Left forelimb (tissue), 1 donor: ENCODE measurements around the gene FLRT3.

Experiments
- DNase-seq: peaks from one replicate; pipeline ENCODE4 v3.0.0-alpha.2; 2018; ENCODE audit warnings: low spot score

The FLRT3 gene

DNA sequence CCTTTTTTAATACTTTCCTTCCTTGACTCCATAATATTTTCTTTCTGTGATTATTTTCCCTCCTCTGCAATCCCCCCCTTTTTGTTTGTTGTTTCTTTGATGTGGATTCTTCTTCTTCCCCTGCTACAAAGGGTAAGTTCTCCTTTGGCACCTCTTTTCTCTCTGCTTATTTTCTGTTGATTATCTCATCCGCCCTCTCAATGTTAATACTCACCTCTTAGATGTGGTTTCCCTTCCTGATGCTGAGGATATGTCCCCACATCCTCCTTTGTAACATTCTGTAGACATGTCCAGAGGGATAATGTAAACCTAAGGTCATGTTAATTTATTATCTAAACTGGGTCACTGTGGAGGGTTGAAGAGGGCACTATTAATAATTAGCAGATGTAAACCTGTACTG lies 17.7 kb downstream of the FLRT3 start:
- no peak for DNase-seq

DNA sequence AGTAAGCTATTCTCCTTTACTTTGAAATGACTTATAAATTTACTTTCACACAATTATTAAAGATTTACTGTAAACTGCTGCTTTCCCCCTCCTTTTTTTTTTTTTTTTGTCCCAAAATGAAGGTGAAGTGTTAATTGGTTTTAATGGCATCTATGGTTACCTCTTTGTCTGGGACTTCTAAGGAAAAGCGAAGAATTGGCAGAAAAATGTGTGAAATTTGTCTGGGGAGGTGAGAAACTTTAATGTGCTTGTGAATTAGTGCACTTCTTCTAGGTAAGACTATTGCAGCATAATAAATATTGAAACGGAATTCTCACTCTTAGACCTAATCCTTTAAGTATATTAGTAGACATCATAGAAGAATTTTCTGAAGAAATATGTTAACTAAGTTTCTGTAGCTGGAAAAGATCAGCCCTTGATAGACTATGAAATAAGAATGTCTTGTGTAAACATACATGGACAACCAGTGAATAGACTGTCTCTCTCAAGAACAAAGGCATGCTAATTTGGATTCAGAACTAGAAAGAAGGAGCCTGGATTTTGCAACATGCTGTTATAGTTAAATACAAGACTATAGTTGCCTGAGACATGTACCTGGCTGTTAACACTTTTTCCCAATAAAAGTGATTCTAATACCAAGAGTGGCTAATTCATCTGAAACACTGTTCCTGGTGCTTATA lies 23.9 kb downstream of the FLRT3 start:
- no peak for DNase-seq

DNA sequence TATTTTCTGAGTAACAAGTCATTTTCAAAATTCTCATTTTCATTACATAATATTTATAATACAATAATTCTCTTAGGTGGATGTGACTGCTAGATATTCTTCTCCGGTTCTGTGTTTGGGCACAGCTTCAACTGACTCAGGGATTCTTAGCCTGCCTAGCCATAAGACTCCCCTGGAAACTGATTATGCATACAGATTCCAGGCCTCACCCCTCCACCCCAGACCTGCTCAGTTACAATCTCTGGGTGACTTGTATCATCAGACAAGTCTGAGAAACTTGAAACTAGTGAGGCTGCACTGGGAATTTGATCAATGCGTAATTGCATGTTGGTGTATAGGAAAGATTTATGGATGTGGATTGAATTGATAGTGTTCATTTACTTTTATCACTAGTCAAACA lies 25.4 kb downstream of the FLRT3 start:
- DNase-seq, result no peak

DNA sequence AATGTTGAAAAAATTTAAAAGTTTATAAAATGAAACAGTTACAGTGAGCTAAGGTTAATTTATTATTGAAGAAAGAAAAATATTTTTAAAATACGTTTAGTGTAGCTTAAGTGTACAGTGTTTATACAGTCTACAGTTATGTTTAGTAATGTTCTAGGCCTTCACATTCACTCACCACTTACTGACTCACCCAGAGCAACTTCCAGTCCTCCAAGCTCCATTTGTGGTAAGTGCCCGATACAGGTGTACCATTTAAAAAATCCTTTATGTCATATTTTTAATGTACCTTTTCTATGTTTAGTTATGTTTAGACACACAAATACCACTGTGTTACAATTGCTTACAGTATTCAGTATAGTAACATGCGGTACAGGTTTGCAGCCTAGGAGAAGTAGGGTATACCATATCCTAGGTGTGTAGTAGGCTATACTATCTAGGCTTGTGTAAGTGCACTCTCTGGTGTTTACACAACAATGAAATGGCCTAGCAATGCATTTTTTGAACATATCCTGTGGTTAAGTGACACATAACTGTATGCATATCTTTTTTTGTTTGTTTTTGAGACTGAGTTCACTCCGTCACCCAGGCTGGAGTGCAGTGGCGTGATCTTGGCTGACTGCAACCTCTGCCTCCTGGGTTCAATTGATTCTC lies 26.3 kb downstream of the FLRT3 start:
- no peak for DNase-seq

DNA sequence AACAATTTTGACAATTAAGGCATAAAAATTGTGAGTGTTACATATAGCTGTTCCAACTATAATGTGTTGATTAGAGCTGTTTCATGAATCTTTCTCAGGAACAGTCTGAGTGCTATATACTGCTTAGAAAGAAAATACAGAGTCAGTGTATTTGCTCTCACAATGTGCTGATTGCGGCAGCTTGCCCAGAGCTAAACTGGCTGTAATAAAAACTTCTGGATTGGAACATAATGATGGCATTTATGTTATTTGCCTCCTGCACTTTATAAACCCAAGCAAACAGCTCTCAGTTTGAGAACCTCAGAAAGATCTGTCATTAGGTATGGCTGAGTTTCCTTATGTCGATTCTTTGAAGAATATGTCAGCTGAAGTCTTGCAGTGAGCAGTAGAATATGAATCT lies 29.5 kb downstream of the FLRT3 start:
- DNase-seq, result no peak

DNA sequence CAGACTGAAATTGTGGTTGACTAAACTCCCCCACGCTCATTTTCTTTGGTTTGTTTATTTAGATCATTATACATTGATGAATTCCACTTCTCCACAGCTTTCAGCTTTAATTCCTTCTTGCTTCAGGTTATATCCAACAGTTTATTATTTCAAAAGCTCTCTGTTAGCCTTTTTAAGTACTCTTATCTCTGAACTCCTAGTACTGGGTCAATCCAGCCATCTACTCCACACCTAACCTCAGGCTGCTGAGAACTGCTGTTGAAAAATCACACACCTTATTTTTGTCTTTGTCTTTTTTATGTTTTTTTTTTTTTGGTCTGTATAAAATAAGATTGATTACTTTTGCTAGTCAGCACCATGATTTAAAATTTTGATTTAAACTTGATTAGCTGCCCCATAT lies 32.9 kb downstream of the FLRT3 start:
- DNase-seq, result no peak

DNA sequence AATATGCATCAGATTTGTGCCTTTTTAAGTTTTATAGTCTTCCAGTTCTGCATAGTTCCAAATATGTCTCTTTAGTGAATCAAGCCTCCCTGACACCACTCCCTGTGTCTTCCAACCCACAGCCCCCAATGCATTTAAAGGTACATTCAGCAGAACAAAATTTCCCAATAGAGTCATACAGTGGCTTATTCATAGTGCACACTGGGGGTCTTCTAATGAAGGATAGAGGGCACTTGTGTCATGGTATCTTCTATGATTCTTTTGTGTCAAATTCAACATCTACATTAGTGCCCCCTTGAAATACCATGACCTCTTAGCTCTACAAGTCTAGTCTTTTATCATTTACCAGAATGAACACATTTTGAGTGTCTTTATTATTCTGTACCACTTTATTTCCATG lies 33.8 kb downstream of the FLRT3 start:
- DNase-seq, result no peak

DNA sequence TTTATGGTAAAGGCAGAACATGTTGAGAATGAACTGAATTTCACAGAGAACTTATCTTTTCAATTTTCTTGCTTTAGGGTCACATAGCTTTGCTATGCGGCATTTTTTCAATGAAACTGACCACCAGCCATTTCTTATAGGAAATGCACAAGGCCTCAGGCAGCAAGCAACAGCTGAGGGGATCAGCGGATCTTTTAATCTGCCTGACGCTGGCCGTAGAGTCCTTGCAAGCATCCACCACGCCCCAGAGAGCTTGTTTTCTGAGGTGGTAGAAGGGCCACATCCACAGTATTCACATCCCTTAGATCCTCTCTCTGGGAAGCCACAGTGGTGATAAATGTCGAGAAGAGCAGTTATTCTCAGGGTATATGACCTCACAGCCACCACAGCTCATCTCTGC lies 34.3 kb downstream of the FLRT3 start:
- no peak for DNase-seq

DNA sequence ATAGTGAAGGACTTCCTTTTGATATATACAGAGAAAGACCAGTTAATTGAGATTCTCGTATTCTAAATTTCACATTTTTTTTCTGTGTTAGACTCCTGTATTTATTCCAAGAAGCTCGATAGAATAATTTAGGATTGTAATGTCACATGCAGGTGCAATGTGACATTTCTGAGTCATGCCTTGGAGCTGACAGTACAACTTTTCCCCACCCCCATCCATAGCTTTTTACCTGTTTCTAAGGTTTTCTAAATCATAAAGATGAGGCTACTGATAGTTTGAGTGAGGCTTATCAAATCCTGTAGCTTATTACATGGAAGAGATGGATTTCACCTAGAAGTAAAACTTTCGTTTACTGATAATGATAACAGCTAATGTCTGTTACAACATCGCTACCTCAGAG lies 37.6 kb downstream of the FLRT3 start:
- DNase-seq, result no peak

DNA sequence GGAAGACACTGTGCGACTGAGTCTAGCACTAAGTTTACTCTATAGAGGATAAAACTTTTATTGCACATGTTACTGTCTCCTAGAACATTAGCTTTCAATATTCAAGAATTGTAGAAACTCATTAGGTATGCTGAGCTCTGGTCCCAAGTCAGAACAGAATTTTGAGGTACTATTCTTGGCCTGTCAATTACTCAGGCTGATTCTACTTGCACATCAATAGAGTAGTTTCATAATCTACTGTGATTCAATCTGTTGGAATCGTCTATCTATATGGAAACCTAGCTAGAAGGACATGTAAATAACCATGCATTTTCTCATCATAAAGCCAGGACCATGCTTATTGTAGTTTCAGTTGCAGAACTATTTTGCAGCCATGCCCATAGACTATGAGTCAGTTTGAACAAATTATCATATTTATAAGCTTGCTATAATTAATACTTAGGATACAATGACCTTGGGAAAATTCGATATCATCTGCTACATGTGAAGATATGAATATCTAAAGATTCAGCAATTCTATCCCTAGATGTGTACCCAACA lies 41.6 kb downstream of the FLRT3 start:
- DNase-seq, result no peak

DNA sequence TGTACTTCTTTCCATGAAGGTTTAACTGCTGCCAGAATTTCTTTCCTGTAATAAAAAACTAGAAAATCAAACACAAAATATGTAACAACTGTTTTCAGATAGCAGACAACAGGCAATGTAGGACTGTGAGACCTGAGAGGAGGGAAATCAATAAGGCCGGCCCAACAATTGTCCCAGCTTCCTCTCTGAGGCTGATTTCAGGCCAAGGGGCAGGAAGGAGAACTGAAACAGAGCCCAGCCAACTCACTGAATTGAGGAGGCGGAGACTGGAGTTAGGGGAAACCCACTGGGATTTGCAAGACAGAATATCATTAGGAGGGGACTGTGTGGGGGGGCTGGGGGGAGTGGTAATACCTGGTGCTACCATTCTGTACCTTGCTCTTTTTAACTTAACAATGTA lies 42.2 kb downstream of the FLRT3 start:
- DNase-seq, result no peak

DNA sequence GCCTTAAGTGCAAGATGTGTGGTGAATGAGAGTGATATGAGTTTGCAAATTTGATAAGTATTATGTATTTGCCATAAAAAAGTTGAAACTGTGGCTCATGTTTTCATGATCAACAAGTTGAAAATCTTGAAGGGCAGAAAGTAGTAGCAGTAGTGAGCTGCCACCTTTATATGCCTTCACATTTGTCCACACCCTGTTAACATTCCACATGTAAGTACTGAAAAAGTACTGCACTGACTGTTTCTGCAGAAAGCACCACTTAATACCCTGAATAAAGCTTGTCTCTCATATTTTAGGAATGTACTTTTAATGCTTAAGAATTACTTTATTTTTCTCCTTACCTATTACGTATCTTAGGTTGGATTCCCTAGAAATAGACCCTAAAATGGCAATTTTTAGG lies 45.9 kb downstream of the FLRT3 start:
- no peak for DNase-seq

DNA sequence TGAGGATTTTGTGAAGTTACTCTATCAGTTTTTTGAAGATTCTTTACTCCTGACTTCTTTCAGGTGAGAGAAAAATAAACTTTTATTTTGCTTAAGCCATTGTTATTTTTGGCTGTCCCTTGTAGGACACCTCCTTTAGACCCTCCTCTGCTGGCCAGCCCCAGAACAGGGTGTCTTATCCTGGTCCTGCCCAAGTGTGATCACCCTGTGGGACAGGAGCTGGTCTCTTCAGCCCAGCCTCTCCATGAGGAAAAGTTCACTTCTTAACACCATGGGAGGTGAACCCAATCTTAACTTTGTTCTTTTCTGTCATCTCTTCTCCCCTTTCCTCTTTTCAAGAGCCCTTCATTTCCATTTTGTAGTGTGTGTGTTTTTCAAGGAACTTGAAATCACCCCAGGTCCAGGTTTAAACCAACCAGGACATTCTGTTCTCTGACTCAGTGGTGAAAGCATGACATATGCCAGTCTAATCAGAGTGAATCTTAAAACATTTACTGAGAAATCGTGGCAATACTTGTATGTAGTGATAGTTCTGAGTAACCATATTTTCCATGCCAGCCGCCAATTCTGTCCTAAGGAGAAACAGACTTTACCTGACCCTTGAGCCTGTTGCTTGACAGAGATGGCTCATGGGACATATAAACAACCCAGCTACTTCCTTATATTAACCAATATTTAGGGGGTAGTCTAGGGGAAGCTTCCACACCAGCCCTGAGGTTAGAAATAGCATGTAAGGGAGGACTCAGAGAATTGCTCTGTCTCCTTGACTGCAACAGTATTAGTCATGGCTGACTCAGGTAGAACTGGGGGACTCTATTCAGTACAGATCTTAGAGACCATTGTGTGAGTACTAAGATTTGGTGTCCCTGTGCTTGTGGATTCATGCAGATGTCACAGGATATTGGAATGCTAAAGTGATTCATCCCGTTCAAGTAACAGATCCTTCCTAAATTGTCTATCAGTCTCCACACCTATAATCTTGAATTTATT lies 48.8 kb downstream of the FLRT3 start:
- no peak for DNase-seq

DNA sequence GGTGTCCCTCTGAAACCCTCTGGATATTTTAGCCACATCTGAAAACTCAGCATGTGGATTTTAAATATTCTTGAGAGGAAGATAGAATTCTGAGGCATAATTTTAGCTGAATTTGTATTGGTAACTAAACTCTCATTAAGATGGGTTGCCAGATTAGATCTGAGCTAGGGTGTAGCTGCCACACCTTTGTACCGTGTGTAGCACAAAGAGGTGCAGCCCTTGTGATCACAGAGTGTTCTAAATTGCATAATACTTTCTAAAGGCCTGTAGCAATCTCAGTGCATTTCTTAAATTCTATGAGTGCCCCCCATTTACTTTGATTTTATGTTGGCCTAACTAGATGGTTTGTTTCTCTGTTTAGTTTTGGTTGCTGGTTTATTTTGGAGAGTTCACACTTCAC lies 53.0 kb downstream of the FLRT3 start:
- no peak for DNase-seq

DNA sequence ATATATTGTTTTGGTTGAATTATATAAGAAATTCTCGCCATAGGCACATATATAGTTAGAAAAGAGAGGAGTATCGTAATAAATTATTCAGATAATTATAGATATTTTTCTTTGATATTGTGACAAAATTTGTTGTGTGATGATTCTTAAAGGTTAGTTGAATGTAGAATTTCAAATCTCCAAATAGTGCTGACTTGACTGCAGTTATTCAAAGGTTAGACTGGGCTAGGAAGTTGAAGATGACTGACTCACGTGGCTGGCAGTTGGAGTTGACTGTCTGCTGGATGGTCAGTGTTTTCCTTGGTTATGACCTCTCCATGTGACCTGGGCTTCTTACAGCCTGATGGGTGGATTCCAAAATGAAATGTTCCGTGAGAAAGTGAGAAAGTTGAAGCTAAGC lies 55.3 kb downstream of the FLRT3 start:
- DNase-seq, result no peak
